ENCODE measurements around the gene PRDM2.

DNA sequence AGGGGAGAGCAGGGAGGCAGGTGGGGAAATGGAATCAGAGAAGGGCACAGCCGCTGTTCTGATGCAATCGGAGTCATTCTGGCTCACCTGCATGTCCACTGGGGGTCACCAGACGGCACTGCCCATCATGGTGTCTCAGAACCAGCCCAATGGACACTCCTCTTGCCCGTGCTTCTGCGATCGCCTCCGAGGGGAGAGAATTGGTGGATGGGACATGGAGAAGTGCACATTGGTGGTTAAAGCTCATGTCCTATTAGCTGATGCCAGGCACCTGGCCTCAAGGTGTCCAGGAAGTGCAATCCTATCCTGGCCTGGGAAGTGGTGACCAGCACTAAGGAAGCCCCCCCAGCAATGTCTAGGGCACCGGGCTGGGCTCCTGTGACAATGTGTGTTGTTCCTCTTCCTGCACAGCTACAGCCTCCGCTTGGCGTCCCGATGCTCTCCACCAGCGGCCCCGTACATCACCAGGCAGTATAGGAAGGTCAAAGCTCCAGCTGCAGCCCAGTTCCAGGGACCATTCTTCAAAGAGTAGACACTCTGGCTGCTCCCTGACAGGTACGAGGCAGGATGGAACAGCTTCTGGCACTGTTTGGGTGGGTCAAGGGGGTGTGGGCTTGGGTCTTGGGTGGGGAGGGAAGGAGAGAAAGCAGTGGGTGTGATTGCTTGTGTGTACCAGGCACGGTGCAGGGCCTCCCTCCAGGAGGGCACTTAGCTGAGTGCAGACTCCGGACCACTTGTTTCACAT, 116.2 kb downstream of the PRDM2 start:
- TF ChIP-seq, protein P1, sequence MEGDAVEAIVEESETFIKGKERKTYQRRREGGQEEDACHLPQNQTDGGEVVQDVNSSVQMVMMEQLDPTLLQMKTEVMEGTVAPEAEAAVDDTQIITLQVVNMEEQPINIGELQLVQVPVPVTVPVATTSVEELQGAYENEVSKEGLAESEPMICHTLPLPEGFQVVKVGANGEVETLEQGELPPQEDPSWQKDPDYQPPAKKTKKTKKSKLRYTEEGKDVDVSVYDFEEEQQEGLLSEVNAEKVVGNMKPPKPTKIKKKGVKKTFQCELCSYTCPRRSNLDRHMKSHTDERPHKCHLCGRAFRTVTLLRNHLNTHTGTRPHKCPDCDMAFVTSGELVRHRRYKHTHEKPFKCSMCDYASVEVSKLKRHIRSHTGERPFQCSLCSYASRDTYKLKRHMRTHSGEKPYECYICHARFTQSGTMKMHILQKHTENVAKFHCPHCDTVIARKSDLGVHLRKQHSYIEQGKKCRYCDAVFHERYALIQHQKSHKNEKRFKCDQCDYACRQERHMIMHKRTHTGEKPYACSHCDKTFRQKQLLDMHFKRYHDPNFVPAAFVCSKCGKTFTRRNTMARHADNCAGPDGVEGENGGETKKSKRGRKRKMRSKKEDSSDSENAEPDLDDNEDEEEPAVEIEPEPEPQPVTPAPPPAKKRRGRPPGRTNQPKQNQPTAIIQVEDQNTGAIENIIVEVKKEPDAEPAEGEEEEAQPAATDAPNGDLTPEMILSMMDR (IDR thresholded peaks at IDR 0.05), result no peak
- TF ChIP-seq POLR2A (IDR thresholded peaks at IDR 0.05) (no peak), EP300 (IDR thresholded peaks at IDR 0.05) (no peak)

Measured in ovary (tissue), 3 donors.